A673 (cell line): Measurements from ENCODE around the gene ADGRL1. TPM values are rescaled to one million over a fixed set of nuclear protein-coding genes. Genes with fewer than 3 reads are reported as not detected.

Source experiments
- BruUV-seq: library from RNA; stranded (reverse); fragments of 400-500 nt; replicated peaks from 2 replicates; lab custom pipeline; 2021; lab: Mats Ljungman, UMichigan
- CTCF ChIA-PET: fragments of 300-600 bp; sonication (Branson Sonifier 250); formaldehyde crosslinking; loops from one replicate; lab custom pipeline; 2022; ENCODE audit warnings: antibody characterized with exemption; lab: Charles Lee
- POLR2A ChIA-PET: fragments of 300-600 bp; sonication (Branson Sonifier 250); formaldehyde crosslinking; loops from one replicate; lab custom pipeline; 2022; ENCODE audit warnings: antibody characterized with exemption; ENCODE audit not compliant: low non-redundant PET; lab: Charles Lee
- DNase-seq: peaks from one replicate; pipeline ENCODE4 v3.0.0-alpha.2; 2015; ENCODE audit warnings: low spot score
- H3K27ac ChIP-seq: fragments of 200-600 bp; sonication (generic); 2 replicates; pipeline ENCODE4 v1.5.1; 2016; ENCODE audit warnings: mixed run types, low read depth, mild to moderate bottlenecking, mixed read lengths, antibody characterized with exemption, low read length; ENCODE audit not compliant: poor library complexity, severe bottlenecking
- H3K27me3 ChIP-seq: fragments of 200-600 bp; sonication (generic); replicated peaks from 2 replicates; pipeline ENCODE4 v1.6.1; 2017; ENCODE audit warnings: mixed run types, low read depth, mild to moderate bottlenecking, mixed read lengths, antibody characterized with exemption, low read length; ENCODE audit not compliant: insufficient read depth, poor library complexity
- H3K36me3 ChIP-seq: fragments of 200-600 bp; sonication (generic); 2 replicates; pipeline ENCODE4 v1.6.1; 2016; ENCODE audit warnings: mixed run types, mild to moderate bottlenecking, mixed read lengths, antibody characterized with exemption, low read length; ENCODE audit not compliant: insufficient read depth, poor library complexity, severe bottlenecking
- H3K4me1 ChIP-seq: fragments of 200-600 bp; sonication (generic); 2 replicates; pipeline ENCODE4 v1.6.1; 2017; ENCODE audit warnings: mixed run types, mild to moderate bottlenecking, mixed read lengths, antibody characterized with exemption, low read length; ENCODE audit not compliant: insufficient read depth, poor library complexity, severe bottlenecking
- H3K4me3 ChIP-seq: fragments of 200-600 bp; sonication (generic); 2 replicates; pipeline ENCODE4 v1.5.1; 2016; ENCODE audit warnings: low read depth, mixed run types, mild to moderate bottlenecking, mixed read lengths, low read length; ENCODE audit not compliant: poor library complexity, severe bottlenecking
- H3K9me3 ChIP-seq: fragments of 200-600 bp; sonication (generic); 2 replicates; pipeline ENCODE4 v1.6.1; 2016; ENCODE audit warnings: mixed run types, low read depth, mild to moderate bottlenecking, mixed read lengths, antibody characterized with exemption, low read length; ENCODE audit not compliant: poor library complexity, severe bottlenecking
- EZH2 ChIP-seq: fragments of 200-600 bp; sonication (generic); IDR thresholded peaks from 2 replicates; pipeline ENCODE4 v1.6.1; 2017; ENCODE audit warnings: borderline replicate concordance, low read depth, mild to moderate bottlenecking, mixed read lengths, antibody characterized with exemption, low read length; ENCODE audit not compliant: poor library complexity, severe bottlenecking
- intact Hi-C: fragments of 100-400 bp; cut with micrococcal nuclease; formaldehyde crosslinking; loops from one replicate; pipeline ENCODE4 v1.10.0; 2022; ENCODE audit not compliant: unreplicated experiment
- total RNA-seq: library from RNA; stranded (reverse); gene quantifications from 2 replicates; pipeline ENCODE4 v1.2.3, GENCODE V29; 2021
- TF ChIP-seq, protein P1 (sequence below): fragments of 300-800, 200-600 bp; sonication (generic); conservative IDR thresholded peaks from 2 replicates; pipeline ENCODE4 v1.5.1; 2017; ENCODE audit warnings: low read depth, mild to moderate bottlenecking, antibody characterized with exemption, low read length, moderate library complexity, mixed read lengths

Gene ADGRL1
- total RNA-seq, 1 experiment from 2014 or later = 66.1 TPM

DNA sequence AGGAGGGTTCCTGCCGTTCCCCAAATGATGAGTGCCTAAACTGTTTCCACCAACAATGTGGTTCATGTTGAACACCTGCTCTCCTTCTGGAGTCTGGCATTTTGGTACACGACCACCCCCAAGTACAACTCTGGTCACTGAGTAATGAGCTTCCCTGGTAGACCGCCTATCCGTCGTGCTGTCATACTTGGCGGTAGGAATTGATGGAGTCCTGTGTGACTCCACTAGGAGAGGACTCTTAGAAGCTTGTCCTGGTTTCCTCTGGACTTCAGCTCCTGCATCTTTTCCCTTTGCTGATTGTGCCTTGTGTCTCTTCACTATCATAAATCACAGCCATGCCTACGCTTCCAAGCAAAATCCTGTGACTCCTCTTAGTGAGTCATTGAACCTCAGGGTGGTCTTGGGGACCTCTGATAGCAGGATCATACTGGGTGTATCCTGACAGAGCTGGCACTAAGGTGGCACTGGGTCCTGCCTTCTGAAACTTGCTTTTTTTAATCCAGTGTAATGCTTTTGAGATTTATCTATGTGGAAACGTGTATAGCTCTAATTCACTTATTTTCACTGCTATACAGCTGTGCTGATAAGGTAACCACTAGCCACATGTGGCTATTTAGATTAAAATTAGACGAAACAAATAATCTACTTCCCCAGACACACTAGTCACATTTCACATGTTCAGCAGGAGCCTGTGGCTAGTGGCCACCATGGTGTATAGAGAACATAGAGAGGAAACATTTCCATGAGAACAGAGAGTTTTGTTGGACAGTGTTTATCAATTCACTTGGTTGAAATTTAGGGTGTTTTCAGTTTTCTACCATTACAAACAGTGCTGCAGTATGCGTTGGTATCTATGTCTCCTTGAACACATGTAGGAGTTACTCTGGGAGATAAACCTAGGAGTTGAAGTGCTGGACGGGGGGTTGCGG lies 63.4 kb downstream of the ADGRL1 start:
- H3K9me3 ChIP-seq = no peaks in the 10 kb centered on the region
- peaks cover 4% of the 10 kb centered on the region for H3K36me3 ChIP-seq
- H3K27ac ChIP-seq = no peak overlapping the region
- ChIA-PET POLR2A (no interaction called here), CTCF (interaction anchor here (0.6 kb wide), 1 partner anchor 25 kb away, joined by 5 read pairs; no protein-coding TSS in a partner anchor)
- no peak for DNase-seq
- H3K27me3 ChIP-seq = no peaks in the 10 kb centered on the region
- intact Hi-C loops = no loop called here
- peaks cover 18% of the 10 kb centered on the region for H3K4me1 ChIP-seq
- H3K4me3 ChIP-seq = no peak overlapping the region
- TF ChIP-seq EZH2 = no peak
- TF ChIP-seq, protein P1, sequence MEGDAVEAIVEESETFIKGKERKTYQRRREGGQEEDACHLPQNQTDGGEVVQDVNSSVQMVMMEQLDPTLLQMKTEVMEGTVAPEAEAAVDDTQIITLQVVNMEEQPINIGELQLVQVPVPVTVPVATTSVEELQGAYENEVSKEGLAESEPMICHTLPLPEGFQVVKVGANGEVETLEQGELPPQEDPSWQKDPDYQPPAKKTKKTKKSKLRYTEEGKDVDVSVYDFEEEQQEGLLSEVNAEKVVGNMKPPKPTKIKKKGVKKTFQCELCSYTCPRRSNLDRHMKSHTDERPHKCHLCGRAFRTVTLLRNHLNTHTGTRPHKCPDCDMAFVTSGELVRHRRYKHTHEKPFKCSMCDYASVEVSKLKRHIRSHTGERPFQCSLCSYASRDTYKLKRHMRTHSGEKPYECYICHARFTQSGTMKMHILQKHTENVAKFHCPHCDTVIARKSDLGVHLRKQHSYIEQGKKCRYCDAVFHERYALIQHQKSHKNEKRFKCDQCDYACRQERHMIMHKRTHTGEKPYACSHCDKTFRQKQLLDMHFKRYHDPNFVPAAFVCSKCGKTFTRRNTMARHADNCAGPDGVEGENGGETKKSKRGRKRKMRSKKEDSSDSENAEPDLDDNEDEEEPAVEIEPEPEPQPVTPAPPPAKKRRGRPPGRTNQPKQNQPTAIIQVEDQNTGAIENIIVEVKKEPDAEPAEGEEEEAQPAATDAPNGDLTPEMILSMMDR = no peak
- BruUV-seq = no TSS peak

DNA sequence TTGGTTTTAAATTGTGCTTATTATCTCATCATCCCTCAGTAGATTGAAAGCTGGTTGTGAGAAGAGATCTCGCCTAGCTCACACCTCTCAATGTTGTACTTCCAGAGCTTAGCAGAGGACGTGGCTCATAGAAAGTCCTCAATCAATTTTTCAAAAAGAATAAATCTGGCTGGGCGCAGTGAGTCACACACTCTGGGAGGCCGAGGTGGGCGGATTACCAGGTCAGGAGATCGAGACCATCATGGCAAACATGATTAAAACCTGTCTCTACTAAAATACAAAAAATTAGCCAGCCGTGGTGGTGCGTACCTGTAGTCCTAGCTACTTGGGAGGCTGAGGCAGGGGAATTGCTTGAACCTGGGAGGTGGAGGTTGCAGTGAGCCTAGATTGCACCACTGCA lies 64.9 kb downstream of the ADGRL1 start:
- no TSS peak for BruUV-seq
- no peak for DNase-seq
- intact Hi-C loops = no loop called here
- peaks cover 4% of the 10 kb centered on the region for H3K36me3 ChIP-seq
- POLR2A ChIA-PET = no interaction called here
- TF ChIP-seq, protein P1 = no peak
- no peak for TF ChIP-seq EZH2
- no peak overlapping the region for H3K27ac ChIP-seq
- no peaks in the 10 kb centered on the region for H3K9me3 ChIP-seq
- no peak overlapping the region for H3K4me3 ChIP-seq
- H3K27me3 ChIP-seq = no peaks in the 10 kb centered on the region
- H3K4me1 ChIP-seq = peaks cover 9% of the 10 kb centered on the region
- CTCF ChIA-PET = no interaction called here

DNA sequence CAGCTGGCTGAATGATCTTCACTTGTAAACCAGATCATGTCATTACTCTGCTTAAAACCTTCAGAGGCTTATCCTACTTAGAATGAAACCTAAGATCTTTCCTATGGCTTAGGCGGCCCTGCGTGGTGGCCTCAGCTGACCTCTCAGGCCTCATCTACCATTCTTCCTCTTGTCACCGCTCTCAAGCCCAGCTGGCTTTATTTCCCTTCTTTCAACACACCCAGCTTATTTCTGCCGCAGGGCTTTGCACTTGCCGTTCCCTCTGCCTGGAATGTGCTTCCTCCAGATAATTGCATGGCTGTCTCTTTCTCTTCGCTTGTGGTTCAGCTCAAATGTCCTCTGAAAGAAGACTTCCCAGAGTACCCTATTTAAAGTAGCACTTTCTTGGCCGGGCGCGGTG lies 66.0 kb downstream of the ADGRL1 start:
- peaks cover 13% of the 10 kb centered on the region for H3K4me1 ChIP-seq
- H3K36me3 ChIP-seq = peaks cover 4% of the 10 kb centered on the region
- TF ChIP-seq, protein P1 = no peak
- TF ChIP-seq EZH2 = no peak
- ChIA-PET POLR2A (no interaction called here), CTCF (no interaction called here)
- H3K4me3 ChIP-seq = no peak overlapping the region
- no peaks in the 10 kb centered on the region for H3K9me3 ChIP-seq
- H3K27ac ChIP-seq = no peak overlapping the region
- no peaks in the 10 kb centered on the region for H3K27me3 ChIP-seq
- BruUV-seq = no TSS peak
- no peak for DNase-seq
- intact Hi-C loops = loop anchor here (5.0 kb wide), 3 partner anchors 207 to 342 kb away; no protein-coding TSS in a partner anchor
